MM.1S (cell line): ENCODE results near the gene TPH2.

Experiments used
- CTCF ChIP-seq: fragments of 300-600 bp; sonication (generic); IDR thresholded peaks from 2 replicates; pipeline ENCODE4 v1.5.1; 2016; ENCODE audit warnings: antibody characterized with exemption, low read length, mixed read lengths
- EZH2phosphoT487 ChIP-seq: fragments of 300-600 bp; sonication (generic); IDR thresholded peaks from 2 replicates; pipeline ENCODE4 v1.6.1; 2018; ENCODE audit warnings: antibody characterized with exemption, low read length

DNA sequence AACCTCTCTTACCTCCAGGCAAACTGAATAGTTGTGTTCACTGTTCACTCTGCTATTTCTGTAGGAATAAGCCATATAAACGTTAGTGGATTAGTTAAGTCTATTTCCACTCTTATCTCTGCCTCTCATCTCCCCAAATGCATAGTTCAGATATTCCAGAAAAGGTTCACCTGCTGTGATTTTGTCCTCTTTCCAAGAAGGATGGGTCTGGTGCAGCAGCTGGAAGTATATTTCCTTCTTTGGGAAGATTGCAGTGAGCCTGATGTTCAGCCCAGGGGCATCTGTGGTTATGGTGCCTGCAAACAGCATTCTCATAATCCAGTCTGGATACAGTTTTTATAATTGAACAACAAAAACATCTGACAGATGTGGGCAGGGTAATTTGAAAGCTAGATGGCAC, 97.7 kb downstream of the TPH2 start:
- TF ChIP-seq CTCF (no peak), EZH2phosphoT487 (no peak)
